WTC11 (cell line): ENCODE results near the gene MSI1. TPM values are rescaled to one million over a fixed set of nuclear protein-coding genes. Genes with fewer than 3 reads are reported as not detected.

Source experiments
- AR ChIP-seq: fragments of 250-450 bp; sonication (Bioruptor Pico); IDR thresholded peaks from 2 replicates; pipeline ENCODE4 v1.9.0; 2021; ENCODE audit warnings: mild to moderate bottlenecking
- ARID4B ChIP-seq: sonication (generic); formaldehyde crosslinking; IDR thresholded peaks from 2 replicates; pipeline ENCODE4 v1.8.0; 2023; ENCODE audit warnings: missing genetic modification reagents, mild to moderate bottlenecking, borderline replicate concordance
- CDX4 ChIP-seq: fragments of 250-450 bp; sonication (Bioruptor Pico); IDR thresholded peaks from 2 replicates; pipeline ENCODE4 v1.9.0; 2021; ENCODE audit warnings: moderate library complexity, mild to moderate bottlenecking, inconsistent platforms, borderline replicate concordance
- E2F4 ChIP-seq: sonication (generic); formaldehyde crosslinking; IDR thresholded peaks from 2 replicates; pipeline ENCODE4 v1.8.1; 2022; ENCODE audit warnings: low read depth, mild to moderate bottlenecking, moderate library complexity, missing genetic modification reagents, borderline replicate concordance
- GTF2I ChIP-seq: fragments of 250-450 bp; sonication (Bioruptor Pico); conservative IDR thresholded peaks from 2 replicates; pipeline ENCODE4 v1.4.0; 2021; ENCODE audit warnings: mild to moderate bottlenecking
- JUN ChIP-seq: sonication (generic); formaldehyde crosslinking; IDR thresholded peaks from 2 replicates; pipeline ENCODE4 v1.8.0; 2023; ENCODE audit warnings: mild to moderate bottlenecking, missing genetic modification reagents
- NFE2L1 ChIP-seq: sonication (generic); formaldehyde crosslinking; IDR thresholded peaks from 2 replicates; pipeline ENCODE4 v1.8.1; 2023; ENCODE audit warnings: missing genetic modification reagents
- PRDM15 ChIP-seq: sonication (generic); formaldehyde crosslinking; IDR thresholded peaks from 2 replicates; pipeline ENCODE4 v1.8.0; 2022; ENCODE audit warnings: missing genetic modification reagents
- SMAD3 ChIP-seq: sonication (generic); formaldehyde crosslinking; IDR thresholded peaks from 2 replicates; pipeline ENCODE4 v1.8.0; 2022; ENCODE audit warnings: missing genetic modification reagents, mild to moderate bottlenecking, borderline replicate concordance
- SOX15 ChIP-seq: fragments of 250-450 bp; sonication (Bioruptor Pico); IDR thresholded peaks from 2 replicates; pipeline ENCODE4 v1.9.0; 2021; ENCODE audit warnings: mild to moderate bottlenecking
- SP1 ChIP-seq: sonication (generic); formaldehyde crosslinking; conservative IDR thresholded peaks from 2 replicates; pipeline ENCODE4 v1.8.1; 2022; ENCODE audit warnings: missing genetic modification reagents
- USF2 ChIP-seq: sonication (generic); formaldehyde crosslinking; IDR thresholded peaks from 2 replicates; pipeline ENCODE4 v1.8.1; 2023; ENCODE audit warnings: mild to moderate bottlenecking, missing genetic modification reagents, moderate library complexity
- ZBTB43 ChIP-seq: sonication (generic); formaldehyde crosslinking; IDR thresholded peaks from 2 replicates; pipeline ENCODE4 v1.8.1; 2023; ENCODE audit warnings: mild to moderate bottlenecking, missing genetic modification reagents
- ZNF263 ChIP-seq: sonication (generic); formaldehyde crosslinking; IDR thresholded peaks from 2 replicates; pipeline ENCODE4 v1.8.1; 2022; ENCODE audit warnings: low read depth, mild to moderate bottlenecking, moderate library complexity, missing genetic modification reagents
- ZNF532 ChIP-seq: fragments of 250-450 bp; sonication (Bioruptor Pico); IDR thresholded peaks from 2 replicates; pipeline ENCODE4 v1.9.0; 2021; ENCODE audit warnings: mild to moderate bottlenecking, borderline replicate concordance
- total RNA-seq: library from RNA; stranded (reverse); gene quantifications from 3 replicates; pipeline ENCODE4 v1.2.3, GENCODE V29; 2021

The MSI1 gene
- total RNA-seq, 1 experiment from 2014 or later: 71.5 TPM

GRCh38 chr12:120388691-120389481 is 19.9 kb upstream of the MSI1 start (continued):
- TF ChIP-seq E2F4 (CRISPR knock-in tag) (no peak), GTF2I (no peak), NFE2L1 (CRISPR knock-in tag) (no peak), SP1 (CRISPR knock-in tag) (no peak), ZNF263 (CRISPR knock-in tag) (no peak), CDX4 (CRISPR knock-in tag) (no peak), USF2 (CRISPR knock-in tag) (peak; percentile 96), ZBTB43 (no peak), SOX15 (CRISPR knock-in tag) (no peak), JUN (CRISPR knock-in tag) (0 out of 2 replicates have a peak, but pooled peaks have one; percentile 47), ZNF532 (CRISPR knock-in tag) (peak; percentile 60; the same call in 1 of the 2 replicates), SMAD3 (CRISPR knock-in tag) (peak; percentile 89), PRDM15 (CRISPR knock-in tag) (no peak), ARID4B (CRISPR knock-in tag) (0 out of 2 replicates have a peak, but pooled peaks have one; percentile 54), AR (CRISPR knock-in tag) (no peak)
